ENCODE data around the gene HBA1. TPM values are rescaled to one million over a fixed set of nuclear protein-coding genes. Genes with fewer than 3 reads are reported as not detected.
A peak's percentile ranks its signal among the peaks of the same experiment; 100 is the strongest.
"Not testable (repeated sequence)": the region's sequence is repeated elsewhere in the genome, so short reads cannot be mapped to it uniquely, and the experiment has no call there.

HBA1 gene
- total RNA-seq, 4 donors from 2014 or later, result not detected

GRCh38 chr16:155031-155398 is 21.5 kb upstream of the HBA1 start:
- Histone ChIP-seq H3K4me3 (peak overlapping the region in 1 of 4 donors; percentile 48), H3K9me3 (no peaks in the 10 kb centered on the region), H3K27me3 (peaks cover 0 to 5% of the 10 kb centered on the region in 2 donors), H3K27ac (no peak overlapping the region), H3K36me3 (no peaks in the 10 kb centered on the region), H3K4me1 (peaks cover 0 to 9% (median 5%) of the 10 kb centered on the region in 4 donors)
- TF ChIP-seq CTCF (IDR thresholded peaks at IDR 0.05) (no peak), POLR2A (IDR thresholded peaks at IDR 0.05) (no peak)
- no peak for DNase-seq

GRCh38 chr16:159136-159849 is 17.2 kb upstream of the HBA1 start:
- Histone ChIP-seq H3K27me3 (peaks cover 0 to 5% of the 10 kb centered on the region in 2 donors), H3K9me3 (no peaks in the 10 kb centered on the region)

GRCh38 chr16:160242-160641 is 16.2 kb upstream of the HBA1 start:
- H3K36me3 ChIP-seq, H3K27ac ChIP-seq, H3K27me3 ChIP-seq, DNase-seq, H3K9me3 ChIP-seq, H3K4me3 ChIP-seq, H3K4me1 ChIP-seq: not testable (repeated sequence)

More at GRCh38 chr16:159136-159849, 17.2 kb upstream of the HBA1 start:
- Histone ChIP-seq H3K36me3 (no peaks in the 10 kb centered on the region), H3K27ac (no peak overlapping the region), H3K4me1 (peaks cover 0 to 8% (median 4%) of the 10 kb centered on the region in 4 donors), H3K4me3 (no peak overlapping the region)
- TF ChIP-seq POLR2A (IDR thresholded peaks at IDR 0.05), result no peak
- no peak for TF ChIP-seq CTCF (IDR thresholded peaks at IDR 0.05)
- no peak for DNase-seq

- DNase-seq, result no peak
- Histone ChIP-seq H3K27ac (no peak overlapping the region), H3K36me3 (no peaks in the 10 kb centered on the region), H3K27me3 (peaks cover 0 to 8% of the 10 kb centered on the region in 2 donors), H3K4me3 (no peak overlapping the region), H3K9me3 (no peaks in the 10 kb centered on the region), H3K4me1 (peaks cover 0 to 8% (median 4%) of the 10 kb centered on the region in 4 donors)
- TF ChIP-seq POLR2A (IDR thresholded peaks at IDR 0.05) (no peak), CTCF (IDR thresholded peaks at IDR 0.05) (no peak)
Measured at GRCh38 chr16:160691-161190, 15.7 kb upstream of the HBA1 start.

GRCh38 chr16:162271-162991 is 14.0 kb upstream of the HBA1 start:
- no peak overlapping the region for H3K27ac ChIP-seq
- no peak overlapping the region for H3K4me3 ChIP-seq
- H3K36me3 ChIP-seq, result no peaks in the 10 kb centered on the region
- peaks cover 0 to 18% (median 8%) of the 10 kb centered on the region in 4 donors for H3K4me1 ChIP-seq
- no peak for DNase-seq
- TF ChIP-seq POLR2A (IDR thresholded peaks at IDR 0.05) (no peak), CTCF (IDR thresholded peaks at IDR 0.05) (no peak)
- no peaks in the 10 kb centered on the region for H3K9me3 ChIP-seq
- H3K27me3 ChIP-seq, result peaks cover 0 to 25% of the 10 kb centered on the region in 2 donors

- Histone ChIP-seq H3K27me3 (peaks cover 0 to 31% of the 10 kb centered on the region in 2 donors), H3K4me1 (peaks cover 0 to 18% (median 8%) of the 10 kb centered on the region in 4 donors)
- not testable (repeated sequence) for H3K4me3 ChIP-seq, DNase-seq, H3K27ac ChIP-seq, H3K9me3 ChIP-seq, H3K36me3 ChIP-seq
Measured at GRCh38 chr16:163139-163538, 13.3 kb upstream of the HBA1 start.

GRCh38 chr16:163696-164095 is 12.8 kb upstream of the HBA1 start:
- H3K4me3 ChIP-seq, H3K36me3 ChIP-seq, DNase-seq, H3K27ac ChIP-seq, H3K9me3 ChIP-seq: not testable (repeated sequence)
- peaks cover 0 to 18% (median 8%) of the 10 kb centered on the region in 4 donors for H3K4me1 ChIP-seq
- H3K27me3 ChIP-seq, result peaks cover 0 to 36% of the 10 kb centered on the region in 2 donors

GRCh38 chr16:164134-164823 is 12.2 kb upstream of the HBA1 start:
- H3K36me3 ChIP-seq, H3K9me3 ChIP-seq, H3K4me3 ChIP-seq, H3K27ac ChIP-seq, DNase-seq: not testable (repeated sequence)
- peaks cover 0 to 18% (median 8%) of the 10 kb centered on the region in 4 donors for H3K4me1 ChIP-seq
- peaks cover 0 to 42% of the 10 kb centered on the region in 2 donors for H3K27me3 ChIP-seq

Measured in Peyer's patch (tissue), 4 donors.